KG1 (cell line): ENCODE results near the gene DOK3.

Source experiments
- DNase-seq: peaks from one replicate; lab custom pipeline; 2025; lab: John Stamatoyannopoulos, UW

Gene DOK3

GRCh38 chr5:177509381-177509951, at the start of gene DOK3:
Gene DOK3, minus strand, starts transcription at chr5:177509826. Its CDS starts 286 bp downstream, at chr5:177509540.
- no peak for DNase-seq

DNA sequence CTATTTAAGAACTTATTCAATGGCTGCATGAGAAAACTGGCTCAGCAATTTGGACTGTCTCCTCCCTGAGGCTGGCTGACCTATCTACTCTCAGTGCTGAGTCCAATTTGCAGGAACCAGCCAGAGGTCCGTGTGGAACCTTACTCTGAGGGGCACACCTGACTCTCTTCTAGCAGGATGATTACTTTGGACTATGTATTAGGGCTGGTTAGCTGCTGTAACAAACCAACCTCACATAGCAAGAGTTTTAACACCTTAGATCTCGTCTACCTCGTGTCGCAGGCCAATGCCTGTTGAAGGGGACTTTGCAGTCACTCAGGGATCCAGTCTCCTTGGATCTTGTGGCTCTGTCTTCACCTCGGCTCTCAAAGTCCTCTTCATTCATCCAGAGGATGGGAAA, 48.2 kb upstream of the DOK3 start:
- DNase-seq = no peak

DNA sequence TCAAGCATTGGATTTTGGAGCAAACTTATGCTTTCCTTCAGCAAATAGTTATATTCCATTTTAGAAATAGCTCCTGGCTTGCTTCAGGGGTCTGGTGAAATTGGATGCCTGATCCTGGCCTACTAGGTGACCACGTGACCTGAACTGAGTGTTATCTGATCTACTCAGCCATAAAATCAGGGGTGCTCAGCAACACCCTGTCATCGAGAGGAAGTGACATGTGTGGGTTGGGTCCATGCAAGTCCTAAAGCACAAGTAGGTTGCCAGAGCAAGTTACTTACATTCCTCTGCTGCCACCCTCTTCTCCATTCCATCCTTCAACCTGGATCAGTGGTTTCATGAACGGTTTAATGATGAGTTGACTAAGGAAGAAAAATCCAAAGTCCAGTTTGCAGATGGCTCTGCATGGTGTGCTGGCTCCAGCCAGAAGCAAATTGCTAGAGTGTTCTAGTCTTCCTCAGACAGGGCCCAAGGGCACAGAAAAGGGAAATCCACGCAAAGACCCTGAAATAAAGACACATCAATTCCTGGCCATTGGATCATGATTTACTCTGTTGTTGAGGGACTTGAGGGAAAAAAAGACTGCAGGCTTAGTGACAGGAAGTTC, 47.5 kb upstream of the DOK3 start:
- no peak for DNase-seq

DNA sequence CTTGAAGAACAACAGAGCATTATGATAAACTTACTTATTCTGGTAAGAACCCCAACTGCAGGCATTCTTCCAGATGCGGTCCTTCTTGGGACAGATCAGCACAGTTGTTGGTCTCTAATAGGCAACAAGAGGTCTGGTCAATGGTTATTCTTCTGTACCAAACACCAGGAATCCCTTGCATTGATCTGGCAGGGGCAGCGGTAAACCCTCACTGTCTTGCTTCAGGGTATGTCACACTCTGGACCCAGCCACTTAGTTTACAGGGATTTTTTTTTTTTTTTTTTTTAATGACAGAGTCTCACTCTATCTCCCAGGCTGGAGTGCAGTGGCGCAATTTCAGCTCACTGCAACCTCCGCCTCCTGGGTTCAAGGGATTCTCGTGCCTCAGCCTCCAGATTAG, 46.0 kb upstream of the DOK3 start:
- DNase-seq = no peak

GRCh38 chr5:177555228-177555627, 45.6 kb upstream of the DOK3 start:
- DNase-seq = no peak

- DNase-seq = peak; percentile 88
These were observed 45.0 kb upstream of the DOK3 start, which contains the start of gene FAM193B for GRCh38 chr5:177554474-177555111. Gene FAM193B, minus strand, starts transcription at chr5:177554563. Its CDS starts 105 bp downstream, at chr5:177554458.

- no peak for DNase-seq
These were observed 44.2 kb upstream of the DOK3 start for GRCh38 chr5:177553671-177554429.

- no peak for DNase-seq
These were observed 43.3 kb upstream of the DOK3 start for GRCh38 chr5:177552839-177553455.

- no peak for DNase-seq
These were observed 40.5 kb upstream of the DOK3 start for GRCh38 chr5:177550122-177550521.

- DNase-seq = no peak
These were observed 38.9 kb upstream of the DOK3 start for GRCh38 chr5:177548495-177548894.

GRCh38 chr5:177547736-177548135, 38.1 kb upstream of the DOK3 start:
- DNase-seq = no peak

DNA sequence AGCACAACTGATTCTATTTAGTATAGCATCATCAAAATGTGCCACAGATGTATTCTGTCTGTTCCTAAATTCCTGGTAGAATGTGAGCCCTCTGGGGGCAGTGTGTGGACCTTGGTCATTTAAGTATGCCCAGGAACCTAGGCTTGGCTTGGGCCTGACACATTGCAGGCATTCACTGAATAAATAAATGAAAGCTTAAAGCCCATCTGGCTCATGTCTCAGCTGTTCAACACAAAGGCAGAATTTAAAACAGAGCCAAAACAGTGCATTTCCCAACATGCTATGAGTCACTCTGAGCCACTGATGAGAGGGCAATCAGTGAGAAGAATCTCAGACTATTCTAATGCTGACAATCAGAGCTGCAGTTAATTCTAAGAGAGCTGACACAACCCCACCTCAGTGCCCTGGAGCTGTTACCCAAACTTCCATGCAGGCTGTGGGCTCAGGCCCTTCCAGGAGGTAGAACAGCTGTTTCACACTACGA, 36.7 kb upstream of the DOK3 start:
- no peak for DNase-seq

DNA sequence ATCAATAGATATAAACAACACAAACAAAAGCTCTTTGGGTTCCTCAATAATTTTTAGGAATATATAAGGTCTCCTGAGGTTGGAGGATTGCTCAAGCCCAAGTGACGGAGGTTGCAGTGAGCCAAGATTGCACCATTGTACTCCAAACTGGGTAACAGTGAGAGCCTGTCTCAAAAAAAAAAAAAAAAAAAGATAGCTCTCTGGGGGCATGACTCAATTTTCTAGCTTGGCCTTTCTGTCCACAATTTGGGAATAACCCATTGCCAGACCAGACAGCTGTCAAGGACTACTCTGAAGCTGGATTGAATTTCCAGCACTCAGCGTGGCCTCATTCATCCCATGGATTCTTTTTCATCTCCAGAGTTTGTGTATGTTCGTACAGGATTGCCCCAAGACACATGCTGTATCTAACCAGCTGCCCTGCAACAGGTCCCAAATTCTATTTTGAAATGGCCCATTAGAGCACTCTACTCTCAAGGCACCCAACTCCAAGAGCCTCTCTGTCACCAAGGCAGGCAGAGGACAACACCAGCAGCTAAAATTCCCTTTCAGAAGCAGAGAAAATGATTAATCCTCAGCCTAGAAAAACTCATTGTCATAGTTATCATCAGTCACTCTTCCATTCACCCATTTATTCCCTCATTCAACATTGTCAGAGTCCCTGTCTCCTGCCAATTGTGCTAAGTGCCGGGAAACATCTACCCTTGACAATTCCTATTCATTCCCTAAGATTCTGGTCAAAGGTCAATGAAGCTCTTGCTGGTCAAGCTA, 36.0 kb upstream of the DOK3 start:
- DNase-seq = no peak

DNA sequence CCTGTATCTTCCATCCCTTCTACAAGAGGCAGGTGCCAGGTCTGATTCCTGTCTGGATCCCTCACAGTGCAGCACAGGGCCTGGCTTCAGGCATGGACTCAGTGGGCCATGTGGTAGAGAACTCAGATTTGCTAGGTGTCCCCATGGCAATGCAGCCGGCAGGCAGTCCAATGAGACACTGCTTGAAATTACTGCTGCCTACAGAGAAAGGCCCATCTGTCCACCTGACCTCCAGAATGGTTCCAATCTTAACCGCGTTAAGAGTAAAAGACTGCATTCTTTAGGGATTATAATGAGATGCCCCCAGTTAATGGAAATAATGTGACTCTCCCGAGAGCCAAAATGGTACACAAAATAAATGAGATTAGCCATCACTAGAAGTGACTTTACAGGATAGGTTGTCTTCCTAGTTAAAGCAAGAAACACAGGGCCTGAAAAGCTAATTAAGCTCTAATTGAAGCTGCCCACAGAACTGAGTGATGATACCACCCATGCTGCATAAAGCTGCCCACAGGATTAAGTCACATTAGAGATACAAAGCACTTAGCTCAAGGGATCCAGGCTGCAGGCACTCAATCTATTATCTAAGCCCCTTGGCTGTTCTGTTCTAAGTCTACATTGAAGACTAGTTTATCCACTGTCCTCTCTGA, 33.3 kb upstream of the DOK3 start:
- no peak for DNase-seq

DNA sequence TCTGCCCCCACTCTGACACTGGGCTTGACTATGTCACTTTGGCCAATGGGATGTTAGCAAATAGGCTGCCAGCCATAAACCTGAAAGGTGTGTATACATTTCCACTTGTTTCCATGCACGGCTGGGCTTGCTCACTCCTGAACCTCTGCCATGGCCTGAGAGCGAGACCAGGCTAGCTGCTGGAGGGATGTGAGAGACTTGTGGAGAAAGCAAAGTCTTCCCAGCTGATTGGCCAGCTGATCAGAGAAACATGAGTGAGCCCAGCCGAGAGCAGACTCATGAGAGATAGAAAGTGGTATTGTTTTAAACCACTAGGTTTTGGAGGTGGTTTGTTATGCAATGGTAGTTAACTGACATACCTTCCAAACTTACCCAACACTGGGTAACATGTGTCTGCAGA, 30.8 kb upstream of the DOK3 start:
- DNase-seq = no peak

DNA sequence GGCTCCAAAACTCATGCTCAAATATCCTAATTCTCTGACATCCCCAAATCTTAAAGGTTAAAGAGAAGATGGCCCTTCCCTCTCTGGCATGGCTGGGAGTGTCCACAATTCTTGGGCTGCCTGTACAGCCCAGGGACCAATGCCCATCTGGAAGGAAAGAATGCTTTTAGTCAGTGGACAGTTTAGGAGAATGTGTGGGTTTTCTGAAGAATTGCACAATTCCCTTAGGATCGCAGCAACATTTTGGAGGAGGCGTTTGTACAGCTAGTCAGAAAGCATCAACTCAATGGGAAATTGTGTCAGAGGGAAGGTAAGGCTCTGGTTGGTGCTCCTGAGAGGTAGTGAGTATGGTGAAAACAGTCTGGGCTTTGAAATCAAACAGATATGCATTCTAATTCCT, 29.8 kb upstream of the DOK3 start:
- no peak for DNase-seq

DNA sequence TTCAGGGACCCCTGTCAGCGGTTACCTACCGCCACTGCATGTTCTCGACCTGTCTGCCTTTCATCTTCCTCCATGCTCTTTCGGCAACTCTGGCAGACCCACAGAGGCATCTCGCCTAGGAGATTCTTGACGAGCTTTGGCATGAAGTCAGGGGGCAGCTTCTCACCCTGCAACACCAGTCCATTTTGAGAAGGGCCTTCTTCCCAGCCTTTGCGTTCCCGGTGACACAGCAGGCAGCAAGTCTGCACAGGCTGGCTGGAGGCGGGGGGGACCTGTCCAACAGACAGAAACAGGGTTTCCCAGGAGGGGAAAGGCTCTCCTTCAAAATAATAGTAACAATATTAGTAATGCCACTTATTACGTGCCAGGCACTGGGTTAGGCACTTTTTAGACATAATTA, 29.2 kb upstream of the DOK3 start:
- no peak for DNase-seq

- DNase-seq = no peak
These were observed 28.0 kb upstream of the DOK3 start for GRCh38 chr5:177537389-177538361.

DNA sequence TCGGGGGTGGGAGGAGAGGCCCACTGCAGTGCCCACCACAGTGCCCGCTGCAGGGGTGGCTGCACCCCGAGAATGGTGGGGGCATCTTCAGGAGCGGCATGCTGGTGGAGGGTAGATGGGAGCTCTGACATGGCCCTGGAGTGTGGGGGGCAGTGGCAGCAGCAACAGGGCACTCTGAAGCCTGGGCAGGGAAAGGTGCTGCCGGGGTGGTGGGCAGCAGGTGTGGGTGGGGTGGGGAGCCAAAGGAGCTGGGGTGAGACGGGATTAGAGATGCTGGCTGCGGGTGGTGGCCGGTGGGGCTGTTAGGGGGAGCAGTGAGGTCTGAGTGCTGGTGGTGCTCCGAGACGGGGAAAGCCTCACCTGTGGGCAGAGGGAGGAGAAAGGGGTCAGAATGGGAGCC, 26.8 kb upstream of the DOK3 start:
- no peak for DNase-seq

DNA sequence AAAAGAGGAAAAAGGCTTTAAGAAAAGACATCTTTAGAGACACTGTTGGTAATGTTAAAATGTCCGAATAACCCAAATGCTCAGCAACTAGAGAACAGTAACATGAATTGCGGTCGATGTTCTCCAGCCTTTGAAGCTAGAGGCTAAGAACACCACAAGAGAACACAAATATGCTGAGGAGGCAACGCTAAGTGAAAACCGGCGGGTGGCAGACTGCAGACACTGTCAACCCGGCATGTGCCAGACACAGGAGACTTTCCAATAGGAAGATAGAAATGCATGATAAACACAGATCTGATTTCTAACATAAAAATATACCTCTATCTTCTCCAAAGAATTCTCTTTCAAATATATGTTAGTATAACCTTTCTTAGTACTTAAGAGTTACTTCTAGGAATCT, 25.5 kb upstream of the DOK3 start:
- no peak for DNase-seq
